Nucleus accumbens (tissue), 56 donors: ENCODE measurements around the gene TMEM187.

Experiments
- DNase-seq, 56 donors: peaks; one replicate each; lab custom pipeline; 2025; lab: John Stamatoyannopoulos, UW

TMEM187 gene

GRCh38 chrX:153953342-153953830, 19.2 kb upstream of the TMEM187 start:
- DNase-seq: peak in 46 of 56 donors; percentile 3 to 79 (median 42)

- DNase-seq: no peak
These were observed 18.5 kb upstream of the TMEM187 start for GRCh38 chrX:153953892-153954557.

- DNase-seq: no peak
These were observed 17.9 kb upstream of the TMEM187 start for GRCh38 chrX:153954558-153955227.

GRCh38 chrX:153955228-153955732, 17.3 kb upstream of the TMEM187 start:
- no peak for DNase-seq

DNA sequence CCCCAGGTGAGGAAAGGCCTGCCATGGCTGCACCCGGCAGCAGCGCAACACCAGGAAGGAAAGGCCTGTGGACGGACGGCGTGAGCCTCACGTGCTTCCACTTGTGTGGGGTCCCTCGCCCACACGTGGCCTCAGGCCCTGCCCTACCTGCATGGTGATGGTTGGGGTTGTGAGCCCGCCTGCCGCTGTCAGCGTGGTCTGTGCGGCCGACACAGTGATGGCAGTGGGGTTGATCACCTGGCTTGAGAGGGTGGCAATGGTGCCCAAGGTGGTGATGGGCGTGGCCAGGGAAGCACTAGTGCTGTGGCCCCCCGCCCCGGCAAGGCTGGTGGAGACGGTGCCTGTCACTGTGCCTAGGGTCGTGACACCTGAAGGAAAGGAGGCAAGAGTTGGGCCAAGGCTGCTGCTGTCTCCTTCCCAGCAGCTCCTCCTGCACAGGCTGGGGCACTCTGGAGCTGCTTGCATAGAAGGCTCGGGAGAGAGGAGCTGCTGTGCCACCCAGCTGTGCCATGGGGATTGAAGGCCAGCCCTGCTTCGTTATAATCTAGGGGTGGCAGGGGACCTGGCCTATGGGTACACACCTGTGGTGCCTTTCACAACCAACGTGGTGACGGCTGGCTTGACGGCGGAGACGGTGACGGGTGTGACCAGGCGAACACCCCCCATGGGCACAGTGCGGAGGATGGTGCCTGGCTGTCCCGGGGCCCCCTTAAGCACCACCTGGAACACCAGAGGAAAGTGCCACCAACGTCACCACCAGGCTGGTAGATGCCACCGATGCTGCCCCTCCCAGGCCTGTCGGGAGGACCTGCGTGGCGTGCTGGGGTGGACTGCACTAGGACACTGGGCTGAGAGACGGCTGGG, 16.3 kb upstream of the TMEM187 start:
- DNase-seq: no peak

DNA sequence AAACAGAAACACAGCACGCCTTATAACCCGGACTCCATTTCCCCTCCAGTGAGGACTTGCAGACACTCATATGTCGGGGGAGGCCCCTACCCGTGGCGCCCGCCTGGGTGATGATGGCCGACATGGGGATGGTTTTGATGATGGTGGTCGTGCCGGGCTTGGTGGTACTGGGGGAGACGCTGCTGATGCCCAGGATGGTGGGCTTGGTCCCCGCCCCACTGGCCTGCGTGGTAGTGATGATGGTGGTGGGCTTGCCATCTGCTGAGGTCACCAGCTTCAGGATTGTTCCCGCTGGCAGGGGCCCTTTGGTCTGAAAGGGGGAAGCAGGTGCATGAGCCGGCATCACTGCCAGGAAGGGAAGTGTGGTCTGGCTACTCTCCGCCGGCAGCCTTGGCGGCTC, 15.3 kb upstream of the TMEM187 start:
- DNase-seq: no peak

DNA sequence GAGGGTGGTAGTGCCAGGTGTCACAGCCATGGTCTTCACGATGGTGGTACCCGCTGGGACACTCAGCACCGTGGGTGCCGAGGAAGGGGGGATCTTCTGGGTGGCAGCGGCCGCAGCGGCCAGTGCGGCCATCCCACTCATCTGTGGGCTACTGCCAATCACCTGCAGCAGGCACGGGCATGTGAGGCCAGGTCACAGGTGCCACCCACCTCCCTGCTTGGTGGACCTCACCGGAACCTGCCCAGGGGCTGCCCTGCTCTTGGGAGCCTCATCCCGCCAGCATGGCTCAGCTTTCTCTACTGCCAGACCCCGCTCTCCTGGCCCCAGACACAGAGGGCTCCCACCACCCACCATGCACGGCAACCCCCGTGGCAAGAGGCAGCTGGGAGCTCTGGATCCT, 13.9 kb upstream of the TMEM187 start:
- DNase-seq: no peak

GRCh38 chrX:153959649-153960048, 12.9 kb upstream of the TMEM187 start:
- DNase-seq: no peak

DNA sequence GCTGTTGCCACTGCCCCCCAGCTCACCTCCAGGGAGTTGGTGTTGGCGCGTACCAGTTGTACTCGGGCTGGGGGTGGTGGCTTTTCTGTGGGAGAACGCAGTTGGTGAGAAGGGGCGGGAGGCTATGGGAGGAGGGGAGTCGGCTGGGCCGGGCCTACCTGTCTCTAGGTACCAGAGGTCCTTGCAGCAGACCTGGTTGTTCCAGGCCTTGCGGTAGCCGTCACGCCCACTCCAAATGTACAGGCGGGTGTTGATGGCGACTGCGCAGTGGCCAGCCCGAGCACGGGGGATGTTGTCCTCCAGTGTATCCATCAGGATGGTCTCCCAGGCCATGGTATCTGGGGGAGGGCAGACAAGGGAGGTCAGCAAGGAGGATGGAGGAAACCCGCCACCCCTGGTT, 12.5 kb upstream of the TMEM187 start:
- DNase-seq: no peak

GRCh38 chrX:153960786-153961185, 11.8 kb upstream of the TMEM187 start:
- DNase-seq: no peak

- DNase-seq: no peak
These were observed 11.3 kb upstream of the TMEM187 start for GRCh38 chrX:153961292-153961691.

- DNase-seq: peak in 5 of 56 donors; percentile 5 to 41 (median 10)
These were observed 9.0 kb upstream of the TMEM187 start for GRCh38 chrX:153963546-153963945.

DNA sequence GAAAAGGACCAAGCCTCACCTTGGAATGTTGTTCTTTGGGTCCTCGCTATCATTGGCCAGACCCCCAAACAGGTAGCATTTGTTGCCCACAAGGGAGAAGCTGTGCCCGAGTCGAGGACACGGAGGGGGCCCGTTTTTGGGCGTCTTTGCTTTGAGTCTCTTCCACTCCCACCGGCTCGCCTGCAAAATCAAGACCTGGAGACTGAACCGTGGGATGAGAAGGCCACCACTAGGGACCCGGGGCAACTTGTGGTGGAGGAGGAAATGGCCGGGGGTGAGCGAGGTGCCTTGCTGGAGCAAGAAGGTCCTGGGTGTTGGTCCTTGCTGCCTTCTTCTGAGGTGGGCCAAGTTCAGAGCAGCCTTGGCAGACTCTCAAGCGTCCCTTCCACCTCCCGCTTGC, 8.4 kb upstream of the TMEM187 start:
- DNase-seq: no peak

GRCh38 chrX:153965406-153965805, 7.1 kb upstream of the TMEM187 start:
- no peak for DNase-seq

DNA sequence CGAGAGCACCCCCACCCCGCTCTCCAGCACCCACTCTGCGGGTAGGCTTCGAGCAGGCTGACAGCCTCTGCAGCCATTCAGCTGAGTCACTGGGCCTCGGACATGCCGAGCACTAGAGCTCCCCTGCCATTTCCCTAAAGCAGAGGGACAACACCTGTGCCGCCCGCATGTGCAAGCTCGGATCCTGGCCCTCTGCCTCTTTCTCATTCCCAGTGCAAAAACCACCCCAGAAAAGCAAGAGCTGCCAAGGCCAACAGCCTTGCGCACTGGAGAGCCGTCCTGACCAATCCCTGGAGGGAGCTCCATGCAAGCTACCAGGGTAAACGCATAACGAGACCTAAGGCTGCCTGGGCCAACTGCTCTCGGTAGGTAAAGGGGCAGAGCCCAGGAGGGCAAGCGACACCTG, 6.3 kb upstream of the TMEM187 start:
- peak in 11 of 56 donors; percentile 11 to 35 (median 18) for DNase-seq

GRCh38 chrX:153966841-153967535, 5.6 kb upstream of the TMEM187 start:
- DNase-seq: peak in 14 of 56 donors; percentile 8 to 55 (median 31)

- DNase-seq: no peak
These were observed 4.9 kb upstream of the TMEM187 start for GRCh38 chrX:153967536-153968224.

- DNase-seq: no peak
These were observed 4.3 kb upstream of the TMEM187 start for GRCh38 chrX:153968255-153968654.

GRCh38 chrX:153968754-153969124, 3.8 kb upstream of the TMEM187 start:
- peak in 19 of 56 donors; percentile 9 to 44 (median 25) for DNase-seq
